OCI-LY1 (cell line): ENCODE measurements around the gene TLK1.

ENCODE experiments used
- EZH2 ChIP-seq: fragments of 200-600 bp; sonication (generic), shearing (Covaris generic); IDR thresholded peaks from 2 replicates; pipeline ENCODE4 v1.8.0; 2017; ENCODE audit warnings: borderline replicate concordance, mixed run types, mild to moderate bottlenecking, antibody characterized with exemption, low read length, moderate library complexity, mixed read lengths
- TF ChIP-seq, protein P1 (sequence below): fragments of 200-600 bp; sonication (generic), shearing (Covaris generic); IDR thresholded peaks from 2 replicates; pipeline ENCODE4 v1.5.1; 2017; ENCODE audit warnings: mild to moderate bottlenecking, antibody characterized with exemption, low read length, moderate library complexity, mixed read lengths

DNA sequence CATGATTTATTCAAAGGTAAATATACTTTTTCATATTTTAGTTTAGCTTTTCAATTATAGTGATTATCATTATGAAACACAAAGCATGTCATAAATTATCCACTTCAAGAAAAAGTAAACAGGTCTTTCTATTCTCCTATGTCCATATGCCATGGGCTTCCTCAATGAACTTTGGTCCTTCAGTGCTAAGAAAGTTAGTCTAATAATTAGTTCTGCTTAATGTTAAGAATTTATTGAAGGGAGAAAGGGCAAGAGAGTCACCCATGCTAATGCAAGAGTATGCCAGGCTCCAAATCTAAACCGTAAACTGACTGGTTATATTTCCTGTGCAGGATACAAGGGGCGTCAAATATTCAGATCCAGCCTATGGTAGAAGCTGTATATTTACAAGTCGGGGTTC is 135.5 kb downstream of the TLK1 start:
- TF ChIP-seq EZH2, result no peak
- TF ChIP-seq, protein P1, sequence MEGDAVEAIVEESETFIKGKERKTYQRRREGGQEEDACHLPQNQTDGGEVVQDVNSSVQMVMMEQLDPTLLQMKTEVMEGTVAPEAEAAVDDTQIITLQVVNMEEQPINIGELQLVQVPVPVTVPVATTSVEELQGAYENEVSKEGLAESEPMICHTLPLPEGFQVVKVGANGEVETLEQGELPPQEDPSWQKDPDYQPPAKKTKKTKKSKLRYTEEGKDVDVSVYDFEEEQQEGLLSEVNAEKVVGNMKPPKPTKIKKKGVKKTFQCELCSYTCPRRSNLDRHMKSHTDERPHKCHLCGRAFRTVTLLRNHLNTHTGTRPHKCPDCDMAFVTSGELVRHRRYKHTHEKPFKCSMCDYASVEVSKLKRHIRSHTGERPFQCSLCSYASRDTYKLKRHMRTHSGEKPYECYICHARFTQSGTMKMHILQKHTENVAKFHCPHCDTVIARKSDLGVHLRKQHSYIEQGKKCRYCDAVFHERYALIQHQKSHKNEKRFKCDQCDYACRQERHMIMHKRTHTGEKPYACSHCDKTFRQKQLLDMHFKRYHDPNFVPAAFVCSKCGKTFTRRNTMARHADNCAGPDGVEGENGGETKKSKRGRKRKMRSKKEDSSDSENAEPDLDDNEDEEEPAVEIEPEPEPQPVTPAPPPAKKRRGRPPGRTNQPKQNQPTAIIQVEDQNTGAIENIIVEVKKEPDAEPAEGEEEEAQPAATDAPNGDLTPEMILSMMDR, result no peak
